Activated CD8-positive, alpha-beta memory T cell treated with anti-CD3 and anti-CD28 coated beads for 36 hours (primary cell): Measurements from ENCODE around the gene ADAMTSL1. TPM values are rescaled to one million over a fixed set of nuclear protein-coding genes. Genes with fewer than 3 reads are reported as not detected.

ENCODE experiments used
- CTCF ChIA-PET: fragments of 350-600 bp; sonication (Branson Sonifier 250); formaldehyde crosslinking; loops from one replicate; lab custom pipeline; 2021; ENCODE audit warnings: antibody characterized with exemption; lab: Charles Lee
- POLR2A ChIA-PET: fragments of 350-600 bp; sonication (Branson Sonifier 250); formaldehyde crosslinking; loops from one replicate; lab custom pipeline; 2021; ENCODE audit warnings: antibody characterized with exemption; lab: Charles Lee
- total RNA-seq, 2 experiments: library from RNA; stranded (reverse); gene quantifications; one replicate each; pipeline ENCODE4 v1.2.3, GENCODE V29; 2021

The ADAMTSL1 gene
- not detected for total RNA-seq

- ChIA-PET POLR2A (no interaction called here), CTCF (no interaction called here)
Measured at GRCh38 chr9:18473652-18474279, at the start of gene ADAMTSL1. ADAMTSL1 (plus strand) TSS chr9:18474153; CDS start chr9:18474233, 80 bp downstream.

GRCh38 chr9:18427691-18428090 lies 46.3 kb upstream of the ADAMTSL1 start:
- ChIA-PET POLR2A (no interaction called here), CTCF (no interaction called here)

GRCh38 chr9:18428661-18429060 lies 45.3 kb upstream of the ADAMTSL1 start:
- ChIA-PET CTCF (no interaction called here), POLR2A (no interaction called here)

GRCh38 chr9:18429070-18429469 lies 44.9 kb upstream of the ADAMTSL1 start:
- ChIA-PET CTCF (no interaction called here), POLR2A (no interaction called here)

- CTCF ChIA-PET, result no interaction called here
- POLR2A ChIA-PET, result no interaction called here
Measured at GRCh38 chr9:18433620-18434019, 40.3 kb upstream of the ADAMTSL1 start.

GRCh38 chr9:18437315-18438201 lies 36.4 kb upstream of the ADAMTSL1 start:
- POLR2A ChIA-PET, result no interaction called here

GRCh38 chr9:18438300-18438925 lies 35.5 kb upstream of the ADAMTSL1 start:
- CTCF ChIA-PET, result no interaction called here
- POLR2A ChIA-PET, result no interaction called here

More at GRCh38 chr9:18437315-18438201, 36.4 kb upstream of the ADAMTSL1 start:
- CTCF ChIA-PET, result no interaction called here

GRCh38 chr9:18438951-18439350 lies 35.0 kb upstream of the ADAMTSL1 start:
- CTCF ChIA-PET, result no interaction called here
- POLR2A ChIA-PET, result no interaction called here

GRCh38 chr9:18441261-18441660 lies 32.7 kb upstream of the ADAMTSL1 start:
- POLR2A ChIA-PET, result no interaction called here
- CTCF ChIA-PET, result interaction anchor here (0.8 kb wide), 1 partner anchor 186 kb away, joined by 3 read pairs; no protein-coding TSS in a partner anchor

- ChIA-PET POLR2A (no interaction called here), CTCF (interaction anchor here (0.6 to 1.0 kb wide), 3 partner anchors 10 to 1520 kb away, joined by 3 to 4 read pairs (median 3); no protein-coding TSS in a partner anchor)
Measured at GRCh38 chr9:18442629-18443491, 31.1 kb upstream of the ADAMTSL1 start.

GRCh38 chr9:18447131-18447530 lies 26.8 kb upstream of the ADAMTSL1 start:
- POLR2A ChIA-PET, result no interaction called here
- CTCF ChIA-PET, result no interaction called here

GRCh38 chr9:18447541-18447940 lies 26.4 kb upstream of the ADAMTSL1 start:
- POLR2A ChIA-PET, result no interaction called here
- CTCF ChIA-PET, result no interaction called here

GRCh38 chr9:18448101-18448500 lies 25.9 kb upstream of the ADAMTSL1 start:
- CTCF ChIA-PET, result no interaction called here
- POLR2A ChIA-PET, result no interaction called here

GRCh38 chr9:18451406-18451805 lies 22.5 kb upstream of the ADAMTSL1 start:
- ChIA-PET POLR2A (no interaction called here), CTCF (no interaction called here)

GRCh38 chr9:18452276-18452675 lies 21.7 kb upstream of the ADAMTSL1 start:
- POLR2A ChIA-PET, result interaction anchor here (0.6 kb wide), 1 partner anchor 577 kb away, joined by 4 read pairs; no protein-coding TSS in a partner anchor
- CTCF ChIA-PET, result no interaction called here

GRCh38 chr9:18456624-18457237 lies 17.2 kb upstream of the ADAMTSL1 start:
- POLR2A ChIA-PET, result no interaction called here
- CTCF ChIA-PET, result no interaction called here

GRCh38 chr9:18457510-18457909 lies 16.4 kb upstream of the ADAMTSL1 start:
- CTCF ChIA-PET, result no interaction called here
- POLR2A ChIA-PET, result no interaction called here

- POLR2A ChIA-PET, result no interaction called here
- CTCF ChIA-PET, result no interaction called here
Measured at GRCh38 chr9:18459962-18460584, 13.9 kb upstream of the ADAMTSL1 start.
